Ovary (tissue), 3 donors: ENCODE measurements around the gene GRID1.

ENCODE experiments used
- EP300 ChIP-seq: sonication (generic); formaldehyde crosslinking; IDR thresholded peaks from one replicate; pipeline ENCODE4 v1.6.1; 2017; ENCODE audit warnings: antibody characterized with exemption
- POLR2A ChIP-seq: fragments of 450-650 bp; IDR thresholded peaks from one replicate; pipeline ENCODE4 v1.6.1; 2017; ENCODE audit warnings: antibody characterized with exemption, mild to moderate bottlenecking, moderate library complexity
- TF ChIP-seq, protein P1 (sequence below), 3 donors: fragments of 450-650 bp in 2 of 3; fragments of 200-600 bp in 1 of 3; IDR thresholded peaks; one replicate each; pipeline versions ENCODE4 v1.5.1 to v1.8.0; 2016 to 2022; ENCODE audit warnings: antibody characterized with exemption in 3 of 3, mild to moderate bottlenecking in 1 of 3
- donor health status: DM: no; HTN: no; CAD: no.

DNA sequence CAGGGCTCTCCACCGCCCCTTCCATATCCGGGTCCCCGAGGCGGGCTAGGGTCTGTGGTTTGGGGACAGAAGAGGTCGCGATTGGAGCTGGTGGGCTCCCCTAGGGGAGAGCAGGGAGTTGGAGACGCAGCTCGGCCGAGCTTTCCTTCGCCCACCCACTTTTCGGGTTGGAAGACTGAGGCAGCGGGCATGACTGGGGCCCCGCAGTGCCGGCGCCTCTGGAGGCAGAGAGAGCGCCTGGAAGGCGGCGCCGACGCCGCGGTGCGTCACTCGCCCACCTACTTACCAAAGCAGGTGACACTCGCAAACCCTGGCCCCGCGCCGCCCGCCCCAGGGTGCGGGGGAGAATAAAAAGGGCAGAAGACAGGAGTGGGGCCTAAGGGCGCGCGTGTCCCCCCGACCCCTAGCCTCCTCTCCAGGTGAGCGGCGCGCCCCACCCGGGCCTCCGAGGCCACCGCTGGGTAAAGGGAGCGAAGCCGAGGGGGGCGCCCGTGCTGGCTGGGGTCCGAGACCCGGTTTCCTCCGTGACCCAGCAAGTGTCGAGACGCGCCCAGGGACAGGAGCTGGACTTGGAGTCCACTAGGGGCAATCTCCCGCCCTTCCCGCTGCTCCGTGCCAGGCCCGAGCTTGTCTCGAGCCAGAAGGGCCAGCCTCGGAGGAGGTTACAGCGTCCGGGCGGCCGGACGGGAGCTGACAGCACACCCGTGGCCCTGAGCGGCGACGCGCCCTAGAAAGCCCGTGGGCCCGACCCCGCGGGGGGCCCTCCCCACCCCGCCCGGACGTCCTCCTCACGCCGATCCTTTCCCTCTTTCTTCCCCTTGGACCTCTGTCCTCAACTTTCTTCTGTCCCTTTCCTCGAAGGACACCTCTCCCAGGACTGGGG is 34.4 kb upstream of the GRID1 start:
- TF ChIP-seq, protein P1, sequence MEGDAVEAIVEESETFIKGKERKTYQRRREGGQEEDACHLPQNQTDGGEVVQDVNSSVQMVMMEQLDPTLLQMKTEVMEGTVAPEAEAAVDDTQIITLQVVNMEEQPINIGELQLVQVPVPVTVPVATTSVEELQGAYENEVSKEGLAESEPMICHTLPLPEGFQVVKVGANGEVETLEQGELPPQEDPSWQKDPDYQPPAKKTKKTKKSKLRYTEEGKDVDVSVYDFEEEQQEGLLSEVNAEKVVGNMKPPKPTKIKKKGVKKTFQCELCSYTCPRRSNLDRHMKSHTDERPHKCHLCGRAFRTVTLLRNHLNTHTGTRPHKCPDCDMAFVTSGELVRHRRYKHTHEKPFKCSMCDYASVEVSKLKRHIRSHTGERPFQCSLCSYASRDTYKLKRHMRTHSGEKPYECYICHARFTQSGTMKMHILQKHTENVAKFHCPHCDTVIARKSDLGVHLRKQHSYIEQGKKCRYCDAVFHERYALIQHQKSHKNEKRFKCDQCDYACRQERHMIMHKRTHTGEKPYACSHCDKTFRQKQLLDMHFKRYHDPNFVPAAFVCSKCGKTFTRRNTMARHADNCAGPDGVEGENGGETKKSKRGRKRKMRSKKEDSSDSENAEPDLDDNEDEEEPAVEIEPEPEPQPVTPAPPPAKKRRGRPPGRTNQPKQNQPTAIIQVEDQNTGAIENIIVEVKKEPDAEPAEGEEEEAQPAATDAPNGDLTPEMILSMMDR (IDR thresholded peaks at IDR 0.05) = no peak
- TF ChIP-seq POLR2A (no peak), EP300 (no peak)
